Liver (tissue), 9 donors: ENCODE results near the gene RNU6-7. TPM values are rescaled to one million over a fixed set of nuclear protein-coding genes. Genes with fewer than 3 reads are reported as not detected.

Source experiments
- DNase-seq: peaks from one replicate; pipeline ENCODE4 v3.0.0-alpha.2; 2017; ENCODE audit warnings: low spot score
- H3K27ac ChIP-seq, 2 donors: one replicate each; pipeline ENCODE4 v1.7.0; 2013; ENCODE audit warnings: inconsistent platforms in 2 of 2, low read length in 2 of 2, control low read depth in 1 of 2, low read depth in 1 of 2, mild to moderate bottlenecking in 1 of 2
- H3K27me3 ChIP-seq, 4 donors: one replicate each; pipeline versions ENCODE4 v1.6.1 to v1.7.0; 2013; ENCODE audit warnings: low read length in 3 of 4, inconsistent platforms in 1 of 4, mild to moderate bottlenecking in 1 of 4, moderate library complexity in 1 of 4; ENCODE audit not compliant: control insufficient read depth in 4 of 4, insufficient read depth in 4 of 4
- H3K36me3 ChIP-seq, 4 donors: one replicate each; pipeline versions ENCODE4 v1.6.1 to v1.7.0; 2013; ENCODE audit warnings: low read length in 3 of 4, mild to moderate bottlenecking in 3 of 4, low read depth in 1 of 4, moderate library complexity in 1 of 4; ENCODE audit not compliant: control insufficient read depth in 4 of 4, insufficient read depth in 3 of 4
- H3K4me1 ChIP-seq, 4 donors: one replicate each; pipeline versions ENCODE4 v1.6.1 to v1.7.0; 2013; ENCODE audit warnings: low read length in 3 of 4, mild to moderate bottlenecking in 3 of 4, moderate library complexity in 1 of 4; ENCODE audit not compliant: control insufficient read depth in 4 of 4, insufficient read depth in 4 of 4
- H3K4me3 ChIP-seq, 3 donors: one replicate each; pipeline versions ENCODE4 v1.6.1 to v1.7.0; 2013; ENCODE audit warnings: low read length in 3 of 3, control low read depth in 1 of 3, low read depth in 1 of 3, mild to moderate bottlenecking in 1 of 3
- H3K9ac ChIP-seq, 2 donors: one replicate each; pipeline ENCODE4 v1.7.0; 2013; ENCODE audit warnings: low read length in 2 of 2, mild to moderate bottlenecking in 2 of 2, moderate library complexity in 2 of 2, control low read depth in 1 of 2, low read depth in 1 of 2
- H3K9me3 ChIP-seq, 4 donors: one replicate each; pipeline versions ENCODE4 v1.6.1 to v1.7.0; 2013; ENCODE audit warnings: low read length in 3 of 4; ENCODE audit not compliant: control insufficient read depth in 4 of 4
- EGR1 ChIP-seq, 2 donors: IDR thresholded peaks; 2 replicates each; pipeline ENCODE4 v1.6.1; 2016 to 2018; ENCODE audit warnings: antibody characterized with exemption in 2 of 2, low read depth in 2 of 2
- FOXA1 ChIP-seq: IDR thresholded peaks from 2 replicates; pipeline ENCODE4 v1.6.1; 2016; ENCODE audit warnings: antibody characterized with exemption
- JUND ChIP-seq, 2 donors: IDR thresholded peaks; 2 replicates each; pipeline ENCODE4 v1.6.1; 2016; ENCODE audit warnings: antibody characterized with exemption in 2 of 2
- RXRA ChIP-seq, 2 donors: IDR thresholded peaks; 2 replicates each; pipeline ENCODE4 v1.6.1; 2017 to 2018; ENCODE audit warnings: antibody characterized with exemption in 2 of 2, mild to moderate bottlenecking in 1 of 2
- SP1 ChIP-seq: IDR thresholded peaks from 2 replicates; pipeline ENCODE4 v1.6.1; 2018; ENCODE audit warnings: antibody characterized with exemption, mild to moderate bottlenecking
- TAF1 ChIP-seq: conservative IDR thresholded peaks from 2 replicates; pipeline ENCODE4 v1.6.1; 2016; ENCODE audit warnings: antibody characterized with exemption, mild to moderate bottlenecking
- YY1 ChIP-seq: IDR thresholded peaks from 2 replicates; pipeline ENCODE4 v1.6.1; 2016; ENCODE audit warnings: antibody characterized with exemption, mild to moderate bottlenecking
- WGBS: extraction: QIAGEN DNeasy Blood & Tissue Kit; methylation state at CpG from one replicate; pipeline ENCODE4 v1.1.7; 2013; 5-methylcytosine and 5-hydroxymethylcytosine counted together
- polyA plus RNA-seq, 2 donors: library from polyadenylated mRNA; stranded (reverse) in 1 of 2; unstranded in 1 of 2; fragments of 200-250 nt in 1 of 2; fragments of >200 nt in 1 of 2; fragmentation: Nextera tagmentation in 1 of 2; extraction: Ambion mirVana in 1 of 2; gene quantifications; one replicate each; pipeline versions ENCODE4 v1.2.1 to v1.2.3, GENCODE V29; 2013 to 2015
- total RNA-seq, 2 donors: library from RNA; depleted of rRNA; stranded (reverse); fragments of >200 nt; gene quantifications; one replicate each; pipeline ENCODE4 v1.2.3, GENCODE V29; 2014
- TF ChIP-seq, protein P1 (sequence below): IDR thresholded peaks from 2 replicates; pipeline ENCODE4 v1.6.1; 2016; ENCODE audit warnings: antibody characterized with exemption, mild to moderate bottlenecking
- TF ChIP-seq, protein P2 (sequence below): fragments of 150-350 bp; IDR thresholded peaks from 2 replicates; pipeline ENCODE4 v1.5.1; 2017; ENCODE audit warnings: improper control_type of control experiment, low read depth, low read length; ENCODE audit not compliant: missing input control
- TF ChIP-seq, protein P3 (sequence below): IDR thresholded peaks from 2 replicates; pipeline ENCODE4 v1.6.1; 2016; ENCODE audit warnings: antibody characterized with exemption
- TF ChIP-seq, protein P4 (sequence below): IDR thresholded peaks from 2 replicates; pipeline ENCODE4 v1.6.1; 2016; ENCODE audit warnings: antibody characterized with exemption
- TF ChIP-seq, protein P5 (sequence below): IDR thresholded peaks from 2 replicates; pipeline ENCODE4 v1.6.1; 2016; ENCODE audit warnings: antibody characterized with exemption
- donor health status: healthy.
- donor health status: healthy.
- donor health status: healthy.
- donor health status: healthy.
- donor health status: healthy.

Gene RNU6-7
- total and polyA plus RNA-seq, 4 donors, result not detected

DNA sequence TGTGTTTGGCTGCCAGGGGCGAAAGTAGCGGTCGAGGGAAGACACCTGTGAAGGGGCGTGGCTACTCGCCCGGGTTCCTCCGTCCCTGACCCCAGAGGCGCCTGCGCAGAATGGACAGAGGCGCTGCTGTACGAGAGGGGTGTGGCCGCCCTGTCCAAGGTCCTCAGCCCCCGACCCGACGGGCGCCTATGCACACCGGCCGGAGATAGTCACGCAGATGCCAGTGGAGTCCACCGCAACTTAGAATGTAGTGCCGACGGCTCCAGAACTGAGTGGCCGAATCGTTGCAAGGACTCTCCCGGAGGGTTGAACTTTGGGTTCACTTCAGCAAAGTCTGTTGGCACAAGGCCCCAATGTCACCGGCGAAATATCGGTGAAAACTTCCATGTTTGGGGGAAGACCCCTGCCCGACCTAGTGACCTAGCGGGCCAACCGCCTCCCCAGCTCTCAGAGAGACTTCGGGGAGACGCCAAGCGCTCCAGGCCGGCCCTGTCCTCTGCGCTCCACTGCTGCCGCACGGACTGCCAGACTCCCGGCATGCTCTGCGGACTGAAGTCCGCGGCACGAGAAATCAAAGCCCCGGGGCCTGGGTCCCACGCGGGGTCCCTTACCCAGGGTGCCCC is 541 bp upstream of the RNU6-7 start (continued):
- no peak for TF ChIP-seq FOXA1

DNA sequence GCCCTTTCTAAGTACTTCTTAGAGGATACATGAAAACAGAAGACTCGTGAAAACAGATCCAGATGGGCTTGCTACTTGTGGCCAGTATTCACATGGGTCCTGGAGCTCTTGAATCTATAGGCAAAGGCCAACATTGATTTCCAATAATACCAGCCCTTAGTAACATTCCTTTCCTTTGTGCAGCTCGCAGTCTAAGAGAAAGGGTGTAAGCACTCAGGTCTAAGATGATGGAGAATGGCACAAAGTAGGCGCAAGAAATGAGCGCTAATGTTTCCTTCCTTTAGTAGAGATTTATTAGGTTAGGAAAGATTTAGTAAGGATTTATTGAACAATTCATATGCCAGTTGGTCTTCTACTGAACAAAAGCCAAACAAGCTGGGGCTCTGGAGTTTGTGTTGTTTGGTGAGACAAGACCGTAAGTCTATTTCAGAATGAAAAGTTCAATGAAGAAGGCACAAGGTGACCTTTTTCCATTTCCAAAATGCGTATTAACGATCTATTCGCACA is 699 bp downstream of the RNU6-7 start:
- Histone ChIP-seq H3K4me3 (peak overlapping the region; percentile 56 to 91 (median 76)), H3K9ac (peak overlapping the region; percentile 14 to 73), H3K9me3 (no peaks in the 10 kb centered on the region), H3K4me1 (peaks cover 0 to 25% (median 17%) of the 10 kb centered on the region in 4 donors), H3K36me3 (no peaks in the 10 kb centered on the region), H3K27me3 (no peaks in the 10 kb centered on the region), H3K27ac (peak overlapping the region; percentile 76 to 84)
- 6% methylated on average over 8 of the region's 8 CpGs for WGBS
- TF ChIP-seq, protein P1, sequence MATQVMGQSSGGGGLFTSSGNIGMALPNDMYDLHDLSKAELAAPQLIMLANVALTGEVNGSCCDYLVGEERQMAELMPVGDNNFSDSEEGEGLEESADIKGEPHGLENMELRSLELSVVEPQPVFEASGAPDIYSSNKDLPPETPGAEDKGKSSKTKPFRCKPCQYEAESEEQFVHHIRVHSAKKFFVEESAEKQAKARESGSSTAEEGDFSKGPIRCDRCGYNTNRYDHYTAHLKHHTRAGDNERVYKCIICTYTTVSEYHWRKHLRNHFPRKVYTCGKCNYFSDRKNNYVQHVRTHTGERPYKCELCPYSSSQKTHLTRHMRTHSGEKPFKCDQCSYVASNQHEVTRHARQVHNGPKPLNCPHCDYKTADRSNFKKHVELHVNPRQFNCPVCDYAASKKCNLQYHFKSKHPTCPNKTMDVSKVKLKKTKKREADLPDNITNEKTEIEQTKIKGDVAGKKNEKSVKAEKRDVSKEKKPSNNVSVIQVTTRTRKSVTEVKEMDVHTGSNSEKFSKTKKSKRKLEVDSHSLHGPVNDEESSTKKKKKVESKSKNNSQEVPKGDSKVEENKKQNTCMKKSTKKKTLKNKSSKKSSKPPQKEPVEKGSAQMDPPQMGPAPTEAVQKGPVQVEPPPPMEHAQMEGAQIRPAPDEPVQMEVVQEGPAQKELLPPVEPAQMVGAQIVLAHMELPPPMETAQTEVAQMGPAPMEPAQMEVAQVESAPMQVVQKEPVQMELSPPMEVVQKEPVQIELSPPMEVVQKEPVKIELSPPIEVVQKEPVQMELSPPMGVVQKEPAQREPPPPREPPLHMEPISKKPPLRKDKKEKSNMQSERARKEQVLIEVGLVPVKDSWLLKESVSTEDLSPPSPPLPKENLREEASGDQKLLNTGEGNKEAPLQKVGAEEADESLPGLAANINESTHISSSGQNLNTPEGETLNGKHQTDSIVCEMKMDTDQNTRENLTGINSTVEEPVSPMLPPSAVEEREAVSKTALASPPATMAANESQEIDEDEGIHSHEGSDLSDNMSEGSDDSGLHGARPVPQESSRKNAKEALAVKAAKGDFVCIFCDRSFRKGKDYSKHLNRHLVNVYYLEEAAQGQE, result no peak
- TF ChIP-seq SP1 (no peak), TAF1 (no peak), EGR1 (IDR thresholded peaks at IDR 0.05; ENCODE audit: low read depth in 2 of 2) (no peak), YY1 (no peak), JUND (IDR thresholded peaks at IDR 0.05) (no peak), RXRA (IDR thresholded peaks at IDR 0.05) (no peak)
- TF ChIP-seq, protein P2, sequence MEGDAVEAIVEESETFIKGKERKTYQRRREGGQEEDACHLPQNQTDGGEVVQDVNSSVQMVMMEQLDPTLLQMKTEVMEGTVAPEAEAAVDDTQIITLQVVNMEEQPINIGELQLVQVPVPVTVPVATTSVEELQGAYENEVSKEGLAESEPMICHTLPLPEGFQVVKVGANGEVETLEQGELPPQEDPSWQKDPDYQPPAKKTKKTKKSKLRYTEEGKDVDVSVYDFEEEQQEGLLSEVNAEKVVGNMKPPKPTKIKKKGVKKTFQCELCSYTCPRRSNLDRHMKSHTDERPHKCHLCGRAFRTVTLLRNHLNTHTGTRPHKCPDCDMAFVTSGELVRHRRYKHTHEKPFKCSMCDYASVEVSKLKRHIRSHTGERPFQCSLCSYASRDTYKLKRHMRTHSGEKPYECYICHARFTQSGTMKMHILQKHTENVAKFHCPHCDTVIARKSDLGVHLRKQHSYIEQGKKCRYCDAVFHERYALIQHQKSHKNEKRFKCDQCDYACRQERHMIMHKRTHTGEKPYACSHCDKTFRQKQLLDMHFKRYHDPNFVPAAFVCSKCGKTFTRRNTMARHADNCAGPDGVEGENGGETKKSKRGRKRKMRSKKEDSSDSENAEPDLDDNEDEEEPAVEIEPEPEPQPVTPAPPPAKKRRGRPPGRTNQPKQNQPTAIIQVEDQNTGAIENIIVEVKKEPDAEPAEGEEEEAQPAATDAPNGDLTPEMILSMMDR, result no peak
- TF ChIP-seq, protein P3, sequence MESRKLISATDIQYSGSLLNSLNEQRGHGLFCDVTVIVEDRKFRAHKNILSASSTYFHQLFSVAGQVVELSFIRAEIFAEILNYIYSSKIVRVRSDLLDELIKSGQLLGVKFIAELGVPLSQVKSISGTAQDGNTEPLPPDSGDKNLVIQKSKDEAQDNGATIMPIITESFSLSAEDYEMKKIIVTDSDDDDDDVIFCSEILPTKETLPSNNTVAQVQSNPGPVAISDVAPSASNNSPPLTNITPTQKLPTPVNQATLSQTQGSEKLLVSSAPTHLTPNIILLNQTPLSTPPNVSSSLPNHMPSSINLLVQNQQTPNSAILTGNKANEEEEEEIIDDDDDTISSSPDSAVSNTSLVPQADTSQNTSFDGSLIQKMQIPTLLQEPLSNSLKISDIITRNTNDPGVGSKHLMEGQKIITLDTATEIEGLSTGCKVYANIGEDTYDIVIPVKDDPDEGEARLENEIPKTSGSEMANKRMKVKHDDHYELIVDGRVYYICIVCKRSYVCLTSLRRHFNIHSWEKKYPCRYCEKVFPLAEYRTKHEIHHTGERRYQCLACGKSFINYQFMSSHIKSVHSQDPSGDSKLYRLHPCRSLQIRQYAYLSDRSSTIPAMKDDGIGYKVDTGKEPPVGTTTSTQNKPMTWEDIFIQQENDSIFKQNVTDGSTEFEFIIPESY, result no peak
- TF ChIP-seq, protein P4, sequence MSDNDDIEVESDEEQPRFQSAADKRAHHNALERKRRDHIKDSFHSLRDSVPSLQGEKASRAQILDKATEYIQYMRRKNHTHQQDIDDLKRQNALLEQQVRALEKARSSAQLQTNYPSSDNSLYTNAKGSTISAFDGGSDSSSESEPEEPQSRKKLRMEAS, result no peak
- TF ChIP-seq, protein P5, sequence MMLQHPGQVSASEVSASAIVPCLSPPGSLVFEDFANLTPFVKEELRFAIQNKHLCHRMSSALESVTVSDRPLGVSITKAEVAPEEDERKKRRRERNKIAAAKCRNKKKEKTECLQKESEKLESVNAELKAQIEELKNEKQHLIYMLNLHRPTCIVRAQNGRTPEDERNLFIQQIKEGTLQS, result no peak
- no peak for DNase-seq
